WTC11 (cell line): ENCODE results near the gene HSDL2. TPM values are rescaled to one million over a fixed set of nuclear protein-coding genes. Genes with fewer than 3 reads are reported as not detected.

Experiments used
- ATAC-seq: fragments of 200-7000 bp; cut with Tn5 transposase; 2 replicates; pipeline ENCODE4 v1.10.0; 2021; ENCODE audit warnings: mild to moderate bottlenecking, moderate library complexity
- CTCF ChIA-PET: fragments of 300-600 bp; sonication (Branson Sonifier 250); formaldehyde crosslinking; loops from one replicate; lab custom pipeline; 2021; ENCODE audit warnings: antibody characterized with exemption; lab: Charles Lee
- POLR2A ChIA-PET: fragments of 350-600 bp; sonication (Branson Sonifier 250); formaldehyde crosslinking; loops from one replicate; lab custom pipeline; 2021; ENCODE audit warnings: antibody characterized with exemption; lab: Charles Lee
- DNase-seq: peaks from one replicate; pipeline ENCODE4 v3.0.0; 2021; ENCODE audit warnings: low spot score
- H3K27ac Mint-ChIP-seq: 2 replicates; pipeline ENCODE4 v1.8.0; 2021; ENCODE audit warnings: mixed read lengths
- H3K27me3 Mint-ChIP-seq: 2 replicates; pipeline ENCODE4 v1.8.0; 2021; ENCODE audit warnings: low read depth, mild to moderate bottlenecking, moderate library complexity, mixed read lengths
- H3K36me3 Mint-ChIP-seq: 2 replicates; pipeline ENCODE4 v1.8.0; 2021; ENCODE audit warnings: mixed read lengths
- H3K4me1 Mint-ChIP-seq: 2 replicates; pipeline ENCODE4 v1.8.0; 2022; ENCODE audit warnings: mixed read lengths
- H3K4me3 Mint-ChIP-seq: 2 replicates; pipeline ENCODE4 v1.8.0; 2021; ENCODE audit warnings: mild to moderate bottlenecking, moderate library complexity, mixed read lengths
- H3K9me3 Mint-ChIP-seq: 2 replicates; pipeline ENCODE4 v1.8.0; 2021; ENCODE audit warnings: mixed read lengths
- ATF1 ChIP-seq: sonication (generic); formaldehyde crosslinking; IDR thresholded peaks from 2 replicates; pipeline ENCODE4 v1.8.1; 2023; ENCODE audit warnings: mild to moderate bottlenecking, moderate library complexity, missing genetic modification reagents
- ATF3 ChIP-seq: sonication (generic); formaldehyde crosslinking; conservative IDR thresholded peaks from 2 replicates; pipeline ENCODE4 v1.8.1; 2022; ENCODE audit warnings: mild to moderate bottlenecking, missing genetic modification reagents
- EMX1 ChIP-seq: fragments of 250-450 bp; sonication (Bioruptor Pico); IDR thresholded peaks from 2 replicates; pipeline ENCODE4 v1.8.0; 2021; ENCODE audit warnings: mild to moderate bottlenecking
- ETV6 ChIP-seq: sonication (generic); formaldehyde crosslinking; IDR thresholded peaks from 2 replicates; pipeline ENCODE4 v1.8.1; 2022; ENCODE audit warnings: mild to moderate bottlenecking, missing genetic modification reagents
- GABPB1 ChIP-seq: sonication (generic); formaldehyde crosslinking; IDR thresholded peaks from 2 replicates; pipeline ENCODE4 v1.8.1; 2023; ENCODE audit warnings: mild to moderate bottlenecking, missing genetic modification reagents
- GRHL2 ChIP-seq: fragments of 250-450 bp; sonication (Bioruptor Pico); IDR thresholded peaks from 2 replicates; pipeline ENCODE4 v1.8.0; 2022; ENCODE audit warnings: mild to moderate bottlenecking, moderate library complexity; ENCODE audit not compliant: insufficient replicate concordance, severe bottlenecking
- GTF2I ChIP-seq: fragments of 250-450 bp; sonication (Bioruptor Pico); conservative IDR thresholded peaks from 2 replicates; pipeline ENCODE4 v1.4.0; 2021; ENCODE audit warnings: mild to moderate bottlenecking
- HMGA2 ChIP-seq: fragments of 250-450 bp; sonication (Bioruptor Pico); IDR thresholded peaks from 2 replicates; pipeline ENCODE4 v1.4.0; 2021; ENCODE audit warnings: mild to moderate bottlenecking, moderate library complexity
- JAZF1 ChIP-seq: fragments of 250-450 bp; sonication (Bioruptor Pico); IDR thresholded peaks from 2 replicates; pipeline ENCODE4 v1.9.0; 2021; ENCODE audit warnings: moderate library complexity, mild to moderate bottlenecking, inconsistent platforms
- JUN ChIP-seq: sonication (generic); formaldehyde crosslinking; IDR thresholded peaks from 2 replicates; pipeline ENCODE4 v1.8.0; 2023; ENCODE audit warnings: mild to moderate bottlenecking, missing genetic modification reagents
- MXD4 ChIP-seq: fragments of 250-450 bp; sonication (Bioruptor Pico); IDR thresholded peaks from 2 replicates; pipeline ENCODE4 v1.8.0; 2021; ENCODE audit warnings: mild to moderate bottlenecking, moderate library complexity, borderline replicate concordance
- NFATC4 ChIP-seq: fragments of 250-450 bp; sonication (Bioruptor Pico); IDR thresholded peaks from 2 replicates; pipeline ENCODE4 v1.9.0; 2021; ENCODE audit warnings: mild to moderate bottlenecking
- NR1H2 ChIP-seq: sonication (generic); formaldehyde crosslinking; IDR thresholded peaks from 2 replicates; pipeline ENCODE4 v1.9.0; 2021; ENCODE audit warnings: mild to moderate bottlenecking, moderate library complexity, missing genetic modification reagents
- PRDM15 ChIP-seq: sonication (generic); formaldehyde crosslinking; IDR thresholded peaks from 2 replicates; pipeline ENCODE4 v1.8.0; 2022; ENCODE audit warnings: missing genetic modification reagents
- PRRX2 ChIP-seq: fragments of 250-450 bp; sonication (Bioruptor Pico); IDR thresholded peaks from 2 replicates; pipeline ENCODE4 v1.8.0; 2021; ENCODE audit warnings: mild to moderate bottlenecking
- TEAD4 ChIP-seq: sonication (generic); formaldehyde crosslinking; IDR thresholded peaks from 2 replicates; pipeline ENCODE4 v1.8.0; 2022; ENCODE audit warnings: mild to moderate bottlenecking, missing genetic modification reagents
- ZNF512 ChIP-seq: sonication (generic); formaldehyde crosslinking; IDR thresholded peaks from 2 replicates; pipeline ENCODE4 v1.8.1; 2022; ENCODE audit warnings: missing genetic modification reagents, borderline replicate concordance
- total RNA-seq: library from RNA; stranded (reverse); gene quantifications from 3 replicates; pipeline ENCODE4 v1.2.3, GENCODE V29; 2021
- TF ChIP-seq, protein P1 (sequence below): fragments of 250-450 bp; sonication (Bioruptor Pico); IDR thresholded peaks from 2 replicates; pipeline ENCODE4 v1.9.0; 2021; ENCODE audit warnings: moderate library complexity, mild to moderate bottlenecking, inconsistent platforms, borderline replicate concordance
- TF ChIP-seq, protein P2 (sequence below): fragments of 250-450 bp; sonication (Bioruptor Pico); IDR thresholded peaks from 2 replicates; pipeline ENCODE4 v1.9.0; 2021; ENCODE audit warnings: mild to moderate bottlenecking
- TF ChIP-seq, protein P3 (sequence below): fragments of 250-450 bp; sonication (Bioruptor Pico); IDR thresholded peaks from 2 replicates; pipeline ENCODE4 v1.9.0; 2021; ENCODE audit warnings: mild to moderate bottlenecking, borderline replicate concordance
- TF ChIP-seq, protein P4 (sequence below): sonication (generic); formaldehyde crosslinking; IDR thresholded peaks from 2 replicates; pipeline ENCODE4 v1.8.1; 2022; ENCODE audit warnings: low read depth, missing genetic modification reagents, borderline replicate concordance

HSDL2 gene
- total RNA-seq, 1 experiment from 2014 or later: 13.8 TPM

DNA sequence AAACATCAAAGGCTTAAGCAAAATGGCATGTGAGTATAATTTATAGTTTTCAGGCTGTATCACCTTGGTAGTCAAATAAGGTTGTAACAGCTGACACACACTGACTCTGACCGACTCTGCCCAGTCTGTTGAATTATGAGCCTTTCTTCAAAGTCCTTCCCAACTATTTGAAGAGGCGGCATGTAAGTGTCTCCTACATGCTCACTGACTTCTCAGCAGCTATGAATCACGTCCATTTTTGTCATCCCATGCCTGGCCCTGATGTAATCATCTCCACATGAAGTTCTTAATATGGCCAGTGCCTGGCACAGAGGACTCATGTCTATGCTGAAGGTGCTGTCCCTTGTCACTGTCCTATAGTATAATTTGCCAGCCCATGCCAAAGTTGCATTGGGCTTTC lies 41.3 kb upstream of the HSDL2 start:
- TF ChIP-seq GABPB1 (CRISPR knock-in tag) (0 out of 2 replicates have a peak, but pooled peaks have one; percentile 27), HMGA2 (CRISPR knock-in tag) (no peak)
- TF ChIP-seq, all 79 proteins: peak for 1
- no peak for DNase-seq
- H3K27me3 Mint-ChIP-seq: no peaks in the 10 kb centered on the region
- H3K4me1 Mint-ChIP-seq: peaks cover 18% of the 10 kb centered on the region
- ATAC-seq: no peak
- H3K36me3 Mint-ChIP-seq: no peaks in the 10 kb centered on the region
- ChIA-PET POLR2A (interaction anchor here (0.6 kb wide), 1 partner anchor 505 kb away, joined by 5 read pairs; no protein-coding TSS in a partner anchor), CTCF (interaction anchor here (0.9 kb wide), 1 partner anchor 225 kb away, joined by 3 read pairs; no protein-coding TSS in a partner anchor)
- H3K27ac Mint-ChIP-seq: no peak overlapping the region
- H3K9me3 Mint-ChIP-seq: no peaks in the 10 kb centered on the region
- no peak overlapping the region for H3K4me3 Mint-ChIP-seq

GRCh38 chr9:112339886-112340285 lies 40.0 kb upstream of the HSDL2 start:
- peaks cover 11% of the 10 kb centered on the region for H3K4me1 Mint-ChIP-seq
- H3K4me3 Mint-ChIP-seq: no peak overlapping the region
- ATAC-seq (no peak), DNase-seq (no peak)
- no peaks in the 10 kb centered on the region for H3K36me3 Mint-ChIP-seq
- H3K9me3 Mint-ChIP-seq: peaks cover 8% of the 10 kb centered on the region; the same call in 1 of the 2 replicates
- POLR2A ChIA-PET: no interaction called here
- no peaks in the 10 kb centered on the region; the same call in 1 of the 2 replicates for H3K27me3 Mint-ChIP-seq
- CTCF ChIA-PET: no interaction called here
- TF ChIP-seq MXD4: no peak
- no peak for TF ChIP-seq GTF2I (CRISPR knock-in tag)
- no peak for TF ChIP-seq NFATC4
- TF ChIP-seq JAZF1 (CRISPR knock-in tag): no peak
- TF ChIP-seq TEAD4 (CRISPR knock-in tag): no peak
- TF ChIP-seq ATF1: no peak
- TF ChIP-seq PRRX2 (CRISPR knock-in tag): no peak
- TF ChIP-seq JUN (CRISPR knock-in tag): no peak
- no peak for TF ChIP-seq EMX1 (CRISPR knock-in tag)
- no peak for TF ChIP-seq PRDM15
- TF ChIP-seq, protein P1, sequence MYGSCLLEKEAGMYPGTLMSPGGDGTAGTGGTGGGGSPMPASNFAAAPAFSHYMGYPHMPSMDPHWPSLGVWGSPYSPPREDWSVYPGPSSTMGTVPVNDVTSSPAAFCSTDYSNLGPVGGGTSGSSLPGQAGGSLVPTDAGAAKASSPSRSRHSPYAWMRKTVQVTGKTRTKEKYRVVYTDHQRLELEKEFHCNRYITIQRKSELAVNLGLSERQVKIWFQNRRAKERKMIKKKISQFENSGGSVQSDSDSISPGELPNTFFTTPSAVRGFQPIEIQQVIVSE: no peak
- TF ChIP-seq NR1H2 (CRISPR knock-in tag): no peak
- TF ChIP-seq, protein P2, sequence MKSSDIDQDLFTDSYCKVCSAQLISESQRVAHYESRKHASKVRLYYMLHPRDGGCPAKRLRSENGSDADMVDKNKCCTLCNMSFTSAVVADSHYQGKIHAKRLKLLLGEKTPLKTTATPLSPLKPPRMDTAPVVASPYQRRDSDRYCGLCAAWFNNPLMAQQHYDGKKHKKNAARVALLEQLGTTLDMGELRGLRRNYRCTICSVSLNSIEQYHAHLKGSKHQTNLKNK: no peak
- TF ChIP-seq GRHL2 (CRISPR knock-in tag): no peak
- no peak overlapping the region for H3K27ac Mint-ChIP-seq

DNA sequence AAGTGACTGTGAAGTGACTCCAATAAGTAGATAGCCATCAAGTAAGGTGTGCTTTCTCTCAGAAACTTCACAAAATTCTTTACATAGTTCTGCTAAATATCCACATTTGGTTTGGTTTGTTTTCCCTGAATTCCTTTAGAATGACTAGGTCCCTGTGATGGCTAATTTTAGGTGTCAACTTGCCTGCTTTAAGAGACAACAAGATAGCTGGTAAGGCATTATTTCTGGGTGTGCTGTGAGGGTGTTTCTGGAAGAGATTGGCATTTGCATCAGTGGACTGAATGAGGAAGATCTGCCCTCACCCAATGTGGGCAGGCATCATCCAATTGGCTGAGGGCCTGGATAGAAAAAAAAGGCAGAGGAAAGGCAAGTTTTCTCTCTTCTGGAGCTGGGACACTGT lies 38.2 kb upstream of the HSDL2 start:
- Mint-ChIP-seq H3K27ac (peak overlapping the region; percentile 81), H3K27me3 (no peaks in the 10 kb centered on the region; the same call in 1 of the 2 replicates), H3K4me1 (peaks cover 8% of the 10 kb centered on the region), H3K4me3 (no peak overlapping the region), H3K9me3 (peaks cover 8% of the 10 kb centered on the region; the same call in 1 of the 2 replicates), H3K36me3 (no peaks in the 10 kb centered on the region)
- ChIA-PET CTCF (no interaction called here), POLR2A (no interaction called here)
- ATAC-seq (peak; percentile 44; the same call in 1 of the 2 replicates), DNase-seq (no peak)
- no peak for TF ChIP-seq ETV6
- TF ChIP-seq ZNF512: no peak
- no peak for TF ChIP-seq ATF3 (CRISPR knock-in tag)
- TF ChIP-seq, protein P3, sequence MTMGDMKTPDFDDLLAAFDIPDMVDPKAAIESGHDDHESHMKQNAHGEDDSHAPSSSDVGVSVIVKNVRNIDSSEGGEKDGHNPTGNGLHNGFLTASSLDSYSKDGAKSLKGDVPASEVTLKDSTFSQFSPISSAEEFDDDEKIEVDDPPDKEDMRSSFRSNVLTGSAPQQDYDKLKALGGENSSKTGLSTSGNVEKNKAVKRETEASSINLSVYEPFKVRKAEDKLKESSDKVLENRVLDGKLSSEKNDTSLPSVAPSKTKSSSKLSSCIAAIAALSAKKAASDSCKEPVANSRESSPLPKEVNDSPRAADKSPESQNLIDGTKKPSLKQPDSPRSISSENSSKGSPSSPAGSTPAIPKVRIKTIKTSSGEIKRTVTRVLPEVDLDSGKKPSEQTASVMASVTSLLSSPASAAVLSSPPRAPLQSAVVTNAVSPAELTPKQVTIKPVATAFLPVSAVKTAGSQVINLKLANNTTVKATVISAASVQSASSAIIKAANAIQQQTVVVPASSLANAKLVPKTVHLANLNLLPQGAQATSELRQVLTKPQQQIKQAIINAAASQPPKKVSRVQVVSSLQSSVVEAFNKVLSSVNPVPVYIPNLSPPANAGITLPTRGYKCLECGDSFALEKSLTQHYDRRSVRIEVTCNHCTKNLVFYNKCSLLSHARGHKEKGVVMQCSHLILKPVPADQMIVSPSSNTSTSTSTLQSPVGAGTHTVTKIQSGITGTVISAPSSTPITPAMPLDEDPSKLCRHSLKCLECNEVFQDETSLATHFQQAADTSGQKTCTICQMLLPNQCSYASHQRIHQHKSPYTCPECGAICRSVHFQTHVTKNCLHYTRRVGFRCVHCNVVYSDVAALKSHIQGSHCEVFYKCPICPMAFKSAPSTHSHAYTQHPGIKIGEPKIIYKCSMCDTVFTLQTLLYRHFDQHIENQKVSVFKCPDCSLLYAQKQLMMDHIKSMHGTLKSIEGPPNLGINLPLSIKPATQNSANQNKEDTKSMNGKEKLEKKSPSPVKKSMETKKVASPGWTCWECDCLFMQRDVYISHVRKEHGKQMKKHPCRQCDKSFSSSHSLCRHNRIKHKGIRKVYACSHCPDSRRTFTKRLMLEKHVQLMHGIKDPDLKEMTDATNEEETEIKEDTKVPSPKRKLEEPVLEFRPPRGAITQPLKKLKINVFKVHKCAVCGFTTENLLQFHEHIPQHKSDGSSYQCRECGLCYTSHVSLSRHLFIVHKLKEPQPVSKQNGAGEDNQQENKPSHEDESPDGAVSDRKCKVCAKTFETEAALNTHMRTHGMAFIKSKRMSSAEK (CRISPR knock-in tag): no peak
- TF ChIP-seq, protein P4, sequence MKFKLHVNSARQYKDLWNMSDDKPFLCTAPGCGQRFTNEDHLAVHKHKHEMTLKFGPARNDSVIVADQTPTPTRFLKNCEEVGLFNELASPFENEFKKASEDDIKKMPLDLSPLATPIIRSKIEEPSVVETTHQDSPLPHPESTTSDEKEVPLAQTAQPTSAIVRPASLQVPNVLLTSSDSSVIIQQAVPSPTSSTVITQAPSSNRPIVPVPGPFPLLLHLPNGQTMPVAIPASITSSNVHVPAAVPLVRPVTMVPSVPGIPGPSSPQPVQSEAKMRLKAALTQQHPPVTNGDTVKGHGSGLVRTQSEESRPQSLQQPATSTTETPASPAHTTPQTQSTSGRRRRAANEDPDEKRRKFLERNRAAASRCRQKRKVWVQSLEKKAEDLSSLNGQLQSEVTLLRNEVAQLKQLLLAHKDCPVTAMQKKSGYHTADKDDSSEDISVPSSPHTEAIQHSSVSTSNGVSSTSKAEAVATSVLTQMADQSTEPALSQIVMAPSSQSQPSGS (CRISPR knock-in tag): no peak
